Measurements from ENCODE around the gene METTL22. TPM values are rescaled to one million over a fixed set of nuclear protein-coding genes. Genes with fewer than 3 reads are reported as not detected.

Gene METTL22
- total and polyA plus RNA-seq, 2 experiments from 2014 or later = 17.6 to 19.7 TPM

- Histone ChIP-seq H2AFZ (no peak overlapping the region), H3K4me2 (peak overlapping the region; percentile 57), H3K79me2 (peaks cover 43% of the 10 kb centered on the region), H3K36me3 (replicated peaks; ENCODE audit: insufficient read depth, low read depth) (no peaks in the 10 kb centered on the region), H3K4me1 (ENCODE audit: insufficient read depth) (peaks cover 34% of the 10 kb centered on the region), H3K9me3 (ENCODE audit: low read depth) (no peaks in the 10 kb centered on the region), H3K27me3 (no peaks in the 10 kb centered on the region), H4K20me1 (ENCODE audit: insufficient read depth, poor library complexity, severe bottlenecking) (peaks cover 6% of the 10 kb centered on the region), H3K9me2 (replicated peaks; ENCODE audit: insufficient read depth) (no peaks in the 10 kb centered on the region), H3K4me3 (no peak overlapping the region), H3K27ac (peak overlapping the region; percentile 63)
- no peak for DNase-seq (ENCODE audit: low spot score)
- WGBS (ENCODE audit: low lambda C conversion rate, missing lambda C conversion rate) = 71% methylated on average over 7 of the region's 7 CpGs
- TF ChIP-seq EZH2phosphoT487 (IDR thresholded peaks at IDR 0.05; ENCODE audit: low read depth, severe bottlenecking, unreplicated experiment) = no peak
- TF ChIP-seq, protein P1, sequence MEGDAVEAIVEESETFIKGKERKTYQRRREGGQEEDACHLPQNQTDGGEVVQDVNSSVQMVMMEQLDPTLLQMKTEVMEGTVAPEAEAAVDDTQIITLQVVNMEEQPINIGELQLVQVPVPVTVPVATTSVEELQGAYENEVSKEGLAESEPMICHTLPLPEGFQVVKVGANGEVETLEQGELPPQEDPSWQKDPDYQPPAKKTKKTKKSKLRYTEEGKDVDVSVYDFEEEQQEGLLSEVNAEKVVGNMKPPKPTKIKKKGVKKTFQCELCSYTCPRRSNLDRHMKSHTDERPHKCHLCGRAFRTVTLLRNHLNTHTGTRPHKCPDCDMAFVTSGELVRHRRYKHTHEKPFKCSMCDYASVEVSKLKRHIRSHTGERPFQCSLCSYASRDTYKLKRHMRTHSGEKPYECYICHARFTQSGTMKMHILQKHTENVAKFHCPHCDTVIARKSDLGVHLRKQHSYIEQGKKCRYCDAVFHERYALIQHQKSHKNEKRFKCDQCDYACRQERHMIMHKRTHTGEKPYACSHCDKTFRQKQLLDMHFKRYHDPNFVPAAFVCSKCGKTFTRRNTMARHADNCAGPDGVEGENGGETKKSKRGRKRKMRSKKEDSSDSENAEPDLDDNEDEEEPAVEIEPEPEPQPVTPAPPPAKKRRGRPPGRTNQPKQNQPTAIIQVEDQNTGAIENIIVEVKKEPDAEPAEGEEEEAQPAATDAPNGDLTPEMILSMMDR (IDR thresholded peaks at IDR 0.05; ENCODE audit: poor library complexity) = no peak
- no peak for TF ChIP-seq EZH2 (IDR thresholded peaks at IDR 0.05; ENCODE audit: borderline replicate concordance)
These were observed 55.4 kb downstream of the METTL22 start for GRCh38 chr16:8676737-8677375.

- no peak overlapping the region for H2AFZ ChIP-seq
- H3K4me2 ChIP-seq = peak overlapping the region; percentile 57
- no peak overlapping the region for H3K4me3 ChIP-seq
- H3K9me3 ChIP-seq (ENCODE audit: low read depth) = no peaks in the 10 kb centered on the region
- no peak for DNase-seq (ENCODE audit: low spot score)
- TF ChIP-seq, protein P1 (IDR thresholded peaks at IDR 0.05; ENCODE audit: poor library complexity) = no peak
- TF ChIP-seq EZH2 (IDR thresholded peaks at IDR 0.05; ENCODE audit: borderline replicate concordance) = no peak
- no peak for TF ChIP-seq EZH2phosphoT487 (IDR thresholded peaks at IDR 0.05; ENCODE audit: low read depth, severe bottlenecking, unreplicated experiment)
- H4K20me1 ChIP-seq (ENCODE audit: insufficient read depth, poor library complexity, severe bottlenecking) = peaks cover 6% of the 10 kb centered on the region
- H3K9me2 ChIP-seq (replicated peaks; ENCODE audit: insufficient read depth) = no peaks in the 10 kb centered on the region
- peaks cover 43% of the 10 kb centered on the region for H3K79me2 ChIP-seq
- peaks cover 34% of the 10 kb centered on the region for H3K4me1 ChIP-seq (ENCODE audit: insufficient read depth)
- H3K36me3 ChIP-seq (replicated peaks; ENCODE audit: insufficient read depth, low read depth) = no peaks in the 10 kb centered on the region
- WGBS (ENCODE audit: low lambda C conversion rate, missing lambda C conversion rate) = 96% methylated on average over 5 of the region's 5 CpGs
- peak overlapping the region; percentile 63 for H3K27ac ChIP-seq
- H3K27me3 ChIP-seq = no peaks in the 10 kb centered on the region
These were observed 56.0 kb downstream of the METTL22 start for GRCh38 chr16:8677481-8677880.

- Histone ChIP-seq H3K9me2 (replicated peaks; ENCODE audit: insufficient read depth) (no peaks in the 10 kb centered on the region), H3K27me3 (no peaks in the 10 kb centered on the region), H3K9me3 (ENCODE audit: low read depth) (no peaks in the 10 kb centered on the region), H3K4me2 (peak overlapping the region; percentile 57), H4K20me1 (ENCODE audit: insufficient read depth, poor library complexity, severe bottlenecking) (peaks cover 6% of the 10 kb centered on the region), H3K4me3 (no peak overlapping the region), H3K79me2 (peaks cover 45% of the 10 kb centered on the region), H3K36me3 (replicated peaks; ENCODE audit: insufficient read depth, low read depth) (no peaks in the 10 kb centered on the region), H3K4me1 (ENCODE audit: insufficient read depth) (peaks cover 34% of the 10 kb centered on the region), H3K27ac (peak overlapping the region; percentile 63), H2AFZ (no peak overlapping the region)
- WGBS (ENCODE audit: low lambda C conversion rate, missing lambda C conversion rate) = 81% methylated on average over 7 of the region's 7 CpGs
- TF ChIP-seq, protein P1 (IDR thresholded peaks at IDR 0.05; ENCODE audit: poor library complexity) = no peak
- TF ChIP-seq EZH2 (IDR thresholded peaks at IDR 0.05; ENCODE audit: borderline replicate concordance) (no peak), EZH2phosphoT487 (IDR thresholded peaks at IDR 0.05; ENCODE audit: low read depth, severe bottlenecking, unreplicated experiment) (no peak)
- peak; percentile 43 for DNase-seq (ENCODE audit: low spot score)
These were observed 56.8 kb downstream of the METTL22 start for GRCh38 chr16:8678068-8678927.

Data from hepatocyte (in vitro differentiated cells).